ENCODE results near the gene GCC2. TPM values are rescaled to one million over a fixed set of nuclear protein-coding genes. Genes with fewer than 3 reads are reported as not detected.

GCC2 gene
- total and polyA plus RNA-seq, 8 donors = 5.2 to 498 (median 54.3) TPM

GRCh38 chr2:108404784-108405397, 44.1 kb upstream of the GCC2 start:
- Histone ChIP-seq H3K4me3 (no peak overlapping the region), H3K4me1 (no peaks in the 10 kb centered on the region), H3K36me3 (no peaks in the 10 kb centered on the region), H3K27ac (no peak overlapping the region), H3K9me3 (peaks cover 3 to 28% (median 20%) of the 10 kb centered on the region in 4 donors), H3K27me3 (no peaks in the 10 kb centered on the region)
- DNase-seq = no peak
- WGBS, 5 donors = 79 to 87% (median 84%) methylated on average over 4 of the region's 4 CpGs
- TF ChIP-seq EP300 (IDR thresholded peaks at IDR 0.05) (no peak), CTCF (IDR thresholded peaks at IDR 0.05) (no peak), POLR2AphosphoS5 (IDR thresholded peaks at IDR 0.05) (no peak), POLR2A (IDR thresholded peaks at IDR 0.05) (no peak)
- intact Hi-C loops (cut with DNase I; ENCODE audit: low total_unique reads) = no loop called here

GRCh38 chr2:108407864-108408729, 40.9 kb upstream of the GCC2 start:
- Histone ChIP-seq H3K4me3 (no peak overlapping the region), H3K9me3 (peaks cover 0 to 18% (median 8%) of the 10 kb centered on the region in 4 donors), H3K27me3 (no peaks in the 10 kb centered on the region), H3K36me3 (no peaks in the 10 kb centered on the region), H3K27ac (no peak overlapping the region), H3K4me1 (no peaks in the 10 kb centered on the region)
- DNase-seq = no peak
- 86 to 93% (median 90%) methylated on average over 6 of the region's 6 CpGs for WGBS, 5 donors
- intact Hi-C loops (cut with DNase I; ENCODE audit: low total_unique reads) = no loop called here
- TF ChIP-seq CTCF (IDR thresholded peaks at IDR 0.05) (no peak), EP300 (IDR thresholded peaks at IDR 0.05) (no peak), POLR2AphosphoS5 (IDR thresholded peaks at IDR 0.05) (no peak), POLR2A (IDR thresholded peaks at IDR 0.05) (no peak)

GRCh38 chr2:108409768-108410167, 39.2 kb upstream of the GCC2 start:
- DNase-seq = no peak
- Histone ChIP-seq H3K36me3 (no peaks in the 10 kb centered on the region), H3K4me1 (no peaks in the 10 kb centered on the region), H3K4me3 (no peak overlapping the region), H3K27ac (no peak overlapping the region), H3K27me3 (no peaks in the 10 kb centered on the region), H3K9me3 (peaks cover 0 to 10% (median 6%) of the 10 kb centered on the region in 4 donors)
- 69 to 96% (median 87%) methylated on average over 1 of the region's 1 CpG for WGBS, 5 donors
- TF ChIP-seq POLR2AphosphoS5 (IDR thresholded peaks at IDR 0.05) (no peak), EP300 (IDR thresholded peaks at IDR 0.05) (no peak), POLR2A (IDR thresholded peaks at IDR 0.05) (no peak), CTCF (IDR thresholded peaks at IDR 0.05) (no peak)
- intact Hi-C loops (cut with DNase I; ENCODE audit: low total_unique reads) = no loop called here

- Histone ChIP-seq H3K4me1 (no peaks in the 10 kb centered on the region), H3K4me3 (no peak overlapping the region), H3K9me3 (no peaks in the 10 kb centered on the region), H3K36me3 (no peaks in the 10 kb centered on the region), H3K27me3 (no peaks in the 10 kb centered on the region), H3K27ac (no peak overlapping the region)
- no peak for TF ChIP-seq POLR2AphosphoS5 (IDR thresholded peaks at IDR 0.05)
- no peak for TF ChIP-seq CTCF (IDR thresholded peaks at IDR 0.05)
- TF ChIP-seq EP300 (IDR thresholded peaks at IDR 0.05) = no peak
- TF ChIP-seq POLR2A (IDR thresholded peaks at IDR 0.05) = no peak
- intact Hi-C loops (cut with DNase I; ENCODE audit: low total_unique reads) = no loop called here
- no peak for DNase-seq
- WGBS, 5 donors = 48 to 67% (median 60%) methylated on average over 1 of the region's 1 CpG
These were observed 35.9 kb upstream of the GCC2 start for GRCh38 chr2:108412995-108413710.

Data from stomach (tissue), 9 donors.